Omental fat pad (tissue), 4 donors: ENCODE results near the gene MAN1B1. TPM values are rescaled to one million over a fixed set of nuclear protein-coding genes. Genes with fewer than 3 reads are reported as not detected.
"Not testable (repeated sequence)": the region's sequence is repeated elsewhere in the genome, so short reads cannot be mapped to it uniquely, and the experiment has no call there.

Experiments used
- ATAC-seq: fragments of 150-250 bp; one replicate; pipeline ENCODE4 v1.9.1; 2016; ENCODE audit warnings: mild to moderate bottlenecking, moderate library complexity; ENCODE audit not compliant: low FRiP score
- DNase-seq: peaks from one replicate; pipeline ENCODE4 v3.0.0-alpha.2; 2019; ENCODE audit warnings: low spot score
- total RNA-seq, 4 donors: library from RNA; depleted of rRNA; stranded (reverse); fragments of >200 nt; gene quantifications; one replicate each; pipeline ENCODE4 v1.1.0, GENCODE V29; 2016
- TF ChIP-seq, protein P1 (sequence below), 3 donors: fragments of 450-650 bp; IDR thresholded peaks; one replicate each; pipeline ENCODE4 v1.5.1; 2016 to 2017; ENCODE audit warnings: antibody characterized with exemption in 3 of 3, mild to moderate bottlenecking in 3 of 3, moderate library complexity in 2 of 3

Gene MAN1B1
- total RNA-seq, 4 donors from 2014 or later: 30.2 to 39.9 (median 33.9) TPM

DNA sequence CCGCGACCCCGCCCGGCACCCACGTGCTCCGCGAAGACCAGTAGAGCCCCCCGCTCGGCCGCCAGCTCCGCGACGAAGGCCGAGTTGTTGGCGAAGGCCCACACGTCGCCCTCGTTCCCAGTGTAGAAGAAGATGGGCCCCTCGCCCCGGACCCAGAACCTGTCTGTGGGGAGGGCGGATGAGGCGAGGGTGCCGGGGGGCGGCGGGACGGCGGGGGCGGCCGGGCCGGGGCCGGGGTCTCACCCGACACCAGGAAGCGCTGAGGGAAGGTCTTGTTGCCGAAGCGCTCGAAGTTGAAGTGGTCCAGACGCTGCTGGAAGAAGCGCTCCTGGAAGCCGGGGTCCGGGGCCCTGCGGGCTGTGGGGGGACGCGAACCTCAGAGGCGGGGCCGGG lies 27.4 kb downstream of the MAN1B1 start:
- TF ChIP-seq, protein P1, sequence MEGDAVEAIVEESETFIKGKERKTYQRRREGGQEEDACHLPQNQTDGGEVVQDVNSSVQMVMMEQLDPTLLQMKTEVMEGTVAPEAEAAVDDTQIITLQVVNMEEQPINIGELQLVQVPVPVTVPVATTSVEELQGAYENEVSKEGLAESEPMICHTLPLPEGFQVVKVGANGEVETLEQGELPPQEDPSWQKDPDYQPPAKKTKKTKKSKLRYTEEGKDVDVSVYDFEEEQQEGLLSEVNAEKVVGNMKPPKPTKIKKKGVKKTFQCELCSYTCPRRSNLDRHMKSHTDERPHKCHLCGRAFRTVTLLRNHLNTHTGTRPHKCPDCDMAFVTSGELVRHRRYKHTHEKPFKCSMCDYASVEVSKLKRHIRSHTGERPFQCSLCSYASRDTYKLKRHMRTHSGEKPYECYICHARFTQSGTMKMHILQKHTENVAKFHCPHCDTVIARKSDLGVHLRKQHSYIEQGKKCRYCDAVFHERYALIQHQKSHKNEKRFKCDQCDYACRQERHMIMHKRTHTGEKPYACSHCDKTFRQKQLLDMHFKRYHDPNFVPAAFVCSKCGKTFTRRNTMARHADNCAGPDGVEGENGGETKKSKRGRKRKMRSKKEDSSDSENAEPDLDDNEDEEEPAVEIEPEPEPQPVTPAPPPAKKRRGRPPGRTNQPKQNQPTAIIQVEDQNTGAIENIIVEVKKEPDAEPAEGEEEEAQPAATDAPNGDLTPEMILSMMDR (IDR thresholded peaks at IDR 0.05): no peak
- peak; percentile 2 for ATAC-seq

DNA sequence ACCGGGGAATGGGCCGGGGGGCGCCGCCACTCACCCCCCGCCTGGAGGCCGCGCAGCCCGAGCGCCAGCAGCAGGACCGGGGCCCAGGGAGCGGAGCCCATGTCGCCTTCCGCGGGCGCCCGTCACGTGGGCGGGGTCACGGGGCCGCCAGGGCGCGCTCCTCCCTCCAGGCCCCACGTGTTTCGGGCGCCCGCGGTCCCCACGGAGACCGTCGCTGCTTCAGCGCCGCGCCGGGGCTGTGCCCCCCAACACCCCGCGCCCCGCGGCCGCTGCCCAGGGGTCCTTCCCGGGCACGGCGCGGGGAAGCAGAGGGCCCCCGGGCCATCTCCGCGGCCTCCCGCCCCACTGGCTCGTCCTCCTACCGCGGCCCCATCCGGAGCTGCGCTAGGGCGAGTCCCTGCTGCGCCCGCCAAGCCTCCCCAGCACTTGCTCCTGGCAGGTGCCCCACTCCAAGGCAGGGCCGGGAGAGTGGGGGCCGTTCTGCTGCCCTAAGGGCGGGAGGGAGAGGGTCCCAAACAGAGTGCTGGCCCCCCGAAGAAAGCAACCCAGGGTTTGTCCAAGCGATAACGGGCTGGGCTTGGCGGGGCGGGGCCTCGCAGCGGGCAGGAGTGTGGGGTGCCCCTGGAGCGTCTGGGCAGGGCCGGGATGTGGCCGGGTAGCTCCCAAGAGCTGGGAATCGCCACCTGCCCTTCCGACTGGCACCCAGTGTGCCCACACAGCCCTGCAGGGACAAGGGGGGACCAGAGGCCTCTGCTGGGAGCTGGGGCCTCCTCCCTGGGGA lies 28.0 kb downstream of the MAN1B1 start, which contains the start of gene DPP7:
Gene DPP7 (minus strand): TSS at position 121 of the 781 bp plus-strand sequence. CDS start 20 bp downstream, at position 101.
- ATAC-seq: peak; percentile 64
- TF ChIP-seq, protein P1 (IDR thresholded peaks at IDR 0.05): no peak
- DNase-seq: no peak

More for the DNA sequence above, 27.4 kb downstream of the MAN1B1 start:
- no peak for DNase-seq

DNA sequence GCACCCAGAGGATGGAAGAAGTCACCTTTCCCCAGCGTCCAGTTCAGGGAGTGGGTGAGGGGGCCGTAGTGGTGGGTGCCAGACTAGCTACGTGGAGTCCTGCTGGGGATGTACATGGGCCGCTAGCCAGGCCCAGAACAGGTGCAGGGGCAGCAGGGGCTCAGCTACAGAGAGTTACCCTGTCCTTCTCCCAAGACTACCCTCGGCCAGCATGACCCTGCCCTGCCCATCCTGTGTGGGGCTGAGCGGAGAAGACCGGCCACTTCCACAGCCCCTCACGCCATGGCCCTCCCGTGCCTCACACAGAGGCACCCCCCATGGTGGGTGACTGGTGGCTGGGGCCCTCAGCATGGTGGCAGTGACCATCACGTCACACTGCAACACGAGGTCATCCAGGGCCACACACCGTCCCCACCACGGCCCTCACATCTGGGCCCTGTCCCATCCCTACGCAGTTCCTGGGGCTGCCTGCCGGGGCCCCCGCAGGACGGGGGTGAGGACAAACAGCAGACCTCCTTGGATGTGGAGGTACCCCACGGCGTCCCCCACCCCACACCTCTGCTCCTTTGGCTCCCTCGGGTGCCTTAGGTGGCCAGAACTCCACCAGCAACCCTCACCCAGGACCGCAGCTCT lies 28.7 kb downstream of the MAN1B1 start:
- TF ChIP-seq, protein P1 (IDR thresholded peaks at IDR 0.05): no peak
- ATAC-seq (peak; percentile 22), DNase-seq (no peak)

DNA sequence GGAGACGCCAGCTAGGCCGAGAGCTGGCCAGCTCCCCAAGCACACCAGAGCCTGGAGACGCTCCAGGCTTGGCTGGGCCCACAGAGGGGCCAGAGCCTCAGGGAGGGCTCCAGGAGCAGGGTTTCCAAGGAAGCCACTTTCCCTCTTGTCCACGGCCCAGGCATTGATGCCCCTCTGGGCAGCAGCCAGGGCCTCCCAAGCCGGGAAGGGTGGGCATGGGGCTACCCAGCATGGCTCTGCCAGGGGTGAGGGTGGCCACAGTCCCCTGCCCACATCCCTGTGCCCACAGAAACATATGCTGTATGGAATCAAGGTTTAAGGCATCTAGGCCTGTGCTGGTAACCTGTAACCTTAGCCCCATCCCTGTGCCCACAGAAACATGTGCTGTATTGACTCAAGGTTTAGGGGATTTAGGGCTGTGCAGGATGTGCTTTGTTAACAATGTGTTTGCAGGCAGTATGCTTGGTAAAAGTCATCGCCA lies 29.3 kb downstream of the MAN1B1 start:
- TF ChIP-seq, protein P1 (IDR thresholded peaks at IDR 0.05): no peak
- no peak for ATAC-seq
- DNase-seq: no peak

DNA sequence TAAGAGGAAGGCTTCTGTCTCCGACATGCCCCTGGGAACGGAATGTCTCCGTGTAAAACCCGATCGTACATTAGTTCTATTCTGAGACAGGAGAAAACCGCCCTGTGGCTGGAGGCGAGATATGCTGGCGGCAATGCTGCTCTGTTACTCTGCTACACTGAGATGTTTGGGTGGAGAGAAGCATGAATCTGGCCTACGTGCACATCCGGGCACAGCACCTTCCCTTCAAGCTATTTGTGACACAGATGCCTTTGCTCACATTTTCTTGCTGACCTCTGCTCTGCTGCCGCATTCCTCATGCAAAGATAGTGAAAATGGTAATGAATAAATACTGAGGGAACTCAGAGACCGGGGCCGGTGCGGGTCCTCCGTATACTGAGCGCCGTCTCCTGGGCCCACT lies 29.9 kb downstream of the MAN1B1 start:
- no peak for ATAC-seq
- no peak for DNase-seq
- TF ChIP-seq, protein P1 (IDR thresholded peaks at IDR 0.05): no peak

DNA sequence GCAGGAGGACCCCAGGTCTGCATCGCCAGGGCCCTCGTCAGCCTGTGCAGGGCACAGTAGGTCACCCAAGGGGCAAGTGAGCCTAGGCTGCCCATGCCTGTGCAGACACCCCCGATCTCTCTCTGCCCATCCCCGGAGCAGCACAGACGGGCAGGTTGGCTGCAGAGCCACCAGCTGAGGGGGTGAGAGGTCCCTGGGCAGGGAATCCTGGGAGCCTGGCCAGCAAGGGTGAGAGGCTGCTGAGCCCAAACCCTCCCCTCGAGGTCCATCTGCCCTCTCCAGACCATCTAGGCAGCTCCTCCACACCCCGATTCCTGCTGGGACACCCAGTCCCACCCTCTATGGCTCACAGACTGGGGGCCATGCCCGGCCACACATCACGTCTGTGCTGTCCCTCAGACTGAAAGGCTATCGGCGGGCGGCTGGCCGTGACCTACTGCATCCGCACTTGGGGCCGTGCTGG lies 30.5 kb downstream of the MAN1B1 start:
- ATAC-seq (no peak), DNase-seq (no peak)
- TF ChIP-seq, protein P1 (IDR thresholded peaks at IDR 0.05): no peak

DNA sequence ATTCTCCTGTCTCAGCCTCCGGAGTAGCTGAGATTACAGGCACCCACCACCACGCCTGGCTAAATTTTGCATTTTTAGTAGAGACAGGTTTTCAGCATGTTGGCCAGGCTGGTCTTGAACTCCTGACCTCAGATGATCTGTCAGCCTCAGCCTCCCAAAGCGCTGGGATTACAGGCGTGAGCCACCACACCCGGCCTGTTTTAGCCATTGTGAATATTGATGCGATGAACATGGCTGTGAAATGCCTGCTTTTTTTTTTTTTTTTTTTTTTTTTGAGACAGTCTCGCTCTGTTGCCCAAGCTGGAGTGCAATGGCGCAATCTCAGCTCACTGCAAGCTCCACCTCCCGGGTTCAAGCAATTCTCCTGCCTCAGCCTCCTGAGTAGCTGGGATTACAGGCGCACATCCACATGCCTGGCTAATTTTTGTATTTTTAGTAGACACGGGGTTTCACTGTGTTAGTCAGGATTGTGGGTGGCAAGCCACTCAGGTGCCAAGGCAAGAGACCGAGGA lies 31.4 kb downstream of the MAN1B1 start:
- not testable (repeated sequence) for ATAC-seq, DNase-seq

DNA sequence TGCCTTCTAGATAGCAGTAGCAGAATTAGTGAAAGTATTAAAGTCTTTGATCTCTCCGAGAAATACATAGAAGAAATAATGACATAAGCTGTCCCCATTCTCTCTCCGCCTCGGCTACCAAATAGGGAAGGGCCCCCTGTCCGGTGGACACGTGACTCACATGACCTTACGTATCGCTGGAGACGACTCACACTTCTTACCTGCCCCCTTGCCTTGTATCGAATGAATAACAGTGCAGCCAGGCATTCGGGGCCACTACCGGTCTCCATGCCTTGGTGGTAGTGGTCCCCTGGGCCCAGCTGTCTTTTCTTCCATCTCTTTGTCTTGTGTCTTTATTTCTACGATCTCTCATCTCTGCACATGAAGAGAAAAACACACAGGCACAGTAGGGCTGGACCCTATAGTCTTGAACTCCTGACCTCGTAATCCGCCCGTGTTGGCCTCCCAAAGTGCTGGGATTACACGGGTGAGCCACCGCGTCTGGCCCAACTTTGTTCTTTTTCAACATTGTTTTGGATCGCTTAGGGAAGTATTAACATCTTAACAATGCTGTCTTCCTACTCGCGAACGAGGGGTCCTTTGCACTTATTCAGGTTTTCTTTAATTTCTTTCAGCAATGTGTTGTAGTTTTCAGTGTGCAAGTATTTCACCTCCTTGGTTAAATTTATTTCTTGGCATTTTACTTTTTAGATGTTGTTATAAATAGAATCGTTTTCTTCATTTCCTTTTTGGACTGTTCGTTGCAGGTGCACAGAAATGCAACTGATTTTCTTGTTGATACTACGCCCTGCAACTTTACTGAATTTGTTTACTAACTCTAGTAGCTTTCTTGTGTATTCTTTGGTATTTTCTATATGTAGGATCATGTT lies 35.4 kb downstream of the MAN1B1 start:
- ATAC-seq, DNase-seq: not testable (repeated sequence)

DNA sequence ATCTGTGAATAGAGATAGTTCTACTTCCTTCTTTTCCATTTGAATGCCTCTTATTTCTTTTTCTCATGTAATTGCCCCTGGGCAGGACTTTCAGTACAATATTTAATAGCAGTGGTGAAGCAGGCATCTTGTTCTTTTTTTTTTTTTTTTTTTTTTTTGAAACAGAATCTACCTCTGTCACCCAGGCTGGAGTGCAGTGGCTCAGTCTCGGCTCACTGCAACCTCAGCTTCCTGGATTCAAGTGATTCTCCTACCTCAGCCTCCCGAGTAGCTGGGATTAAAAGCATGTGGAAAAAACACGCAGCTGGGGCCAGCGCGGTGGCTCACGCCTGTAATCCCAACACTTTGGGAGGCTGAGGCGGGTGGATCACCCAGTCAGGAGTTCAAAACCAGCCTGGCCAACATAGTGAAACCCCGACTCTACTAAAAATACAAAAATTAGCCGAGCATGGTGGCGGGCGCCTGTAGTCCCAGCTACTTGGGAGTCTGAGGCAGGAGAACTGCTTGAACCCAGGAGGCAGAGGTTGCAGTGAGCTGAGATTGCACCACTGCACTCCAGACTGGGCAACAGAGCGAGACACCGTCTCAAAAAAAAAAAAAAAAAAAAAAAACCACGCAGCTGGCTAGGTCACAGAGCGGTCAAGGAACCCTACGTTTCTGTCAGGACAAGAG lies 36.1 kb downstream of the MAN1B1 start:
- ATAC-seq, DNase-seq: not testable (repeated sequence)
